Left ventricle myocardium inferior (tissue), 1 donor: Measurements from ENCODE around the gene SERPINB6. TPM values are rescaled to one million over a fixed set of nuclear protein-coding genes. Genes with fewer than 3 reads are reported as not detected.

Experiments
- DNase-seq: peaks from one replicate; pipeline ENCODE4 v3.0.0-alpha.2; 2020
- H3K27ac ChIP-seq: fragments of 200-600 bp; replicated peaks from 2 replicates; pipeline ENCODE4 v1.8.0; 2021
- H3K27me3 ChIP-seq: fragments of 200-600 bp; 2 replicates; pipeline ENCODE4 v1.8.0; 2021; ENCODE audit warnings: low read depth
- H3K36me3 ChIP-seq: fragments of 200-600 bp; 2 replicates; pipeline ENCODE4 v1.8.0; 2021
- H3K4me1 ChIP-seq: fragments of 200-600 bp; 2 replicates; pipeline ENCODE4 v1.8.0; 2021
- H3K4me3 ChIP-seq: fragments of 200-600 bp; 2 replicates; pipeline ENCODE4 v1.8.0; 2021; ENCODE audit warnings: mild to moderate bottlenecking, moderate library complexity
- H3K9me3 ChIP-seq: fragments of 200-600 bp; replicated peaks from 2 replicates; pipeline ENCODE4 v1.8.0; 2021
- CTCF ChIP-seq: fragments of 200-600 bp; IDR thresholded peaks from 2 replicates; pipeline ENCODE4 v1.8.0; 2021; ENCODE audit warnings: antibody characterized with exemption, mild to moderate bottlenecking, borderline replicate concordance
- intact Hi-C: fragments of 100-400 bp; cut with micrococcal nuclease; formaldehyde crosslinking; loops from one replicate; pipeline ENCODE4 v1.11.0; 2022
- total RNA-seq: library from RNA; stranded (reverse); fragmentation: NEBNext Ultra II Directional; extraction: Animal tissue kit (Norgen Biotek cat#: 25700); gene quantifications from one replicate; pipeline ENCODE4 v1.2.1, GENCODE V29; 2021
- donor health status: DM: no; HTN: yes; CAD: no; lungs with severe emphysema.

The SERPINB6 gene
- total RNA-seq, 1 donor from 2014 or later, result 233 TPM

- H3K4me1 ChIP-seq, result peaks cover 10% of the 10 kb centered on the region
- intact Hi-C loops, result no loop called here
- H3K9me3 ChIP-seq, result no peaks in the 10 kb centered on the region
- DNase-seq, result no peak
- H3K36me3 ChIP-seq, result no peaks in the 10 kb centered on the region
- TF ChIP-seq CTCF, result no peak
- H3K27ac ChIP-seq, result no peak overlapping the region
- H3K27me3 ChIP-seq, result no peaks in the 10 kb centered on the region
- no peak overlapping the region for H3K4me3 ChIP-seq
Measured at GRCh38 chr6:2921520-2922115, 49.7 kb downstream of the SERPINB6 start.

DNA sequence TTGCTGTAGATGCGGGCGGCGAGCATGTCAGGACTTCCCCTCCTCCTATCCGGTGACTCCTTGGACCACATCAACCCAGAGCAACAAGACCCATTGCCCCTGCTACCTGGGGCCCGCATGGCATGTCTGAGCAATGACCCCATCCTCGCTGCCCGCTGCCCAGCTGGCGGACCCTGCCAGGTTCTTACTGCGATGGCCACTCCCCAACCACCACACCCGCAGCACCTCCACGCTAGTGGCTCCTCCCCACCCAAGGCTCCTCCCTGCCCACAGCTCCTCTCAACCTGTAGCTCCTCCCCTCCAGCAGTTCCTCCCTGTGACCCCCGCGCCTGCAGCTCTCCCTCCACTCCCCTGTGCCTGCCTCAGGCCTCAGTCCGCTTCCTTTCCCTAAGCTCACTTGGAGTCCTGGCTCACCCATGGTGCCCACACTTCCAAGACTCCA is 50.7 kb downstream of the SERPINB6 start:
- no peak for TF ChIP-seq CTCF
- H3K36me3 ChIP-seq, result no peaks in the 10 kb centered on the region
- no peaks in the 10 kb centered on the region for H3K9me3 ChIP-seq
- H3K4me1 ChIP-seq, result peaks cover 10% of the 10 kb centered on the region
- no peak overlapping the region for H3K4me3 ChIP-seq
- no peaks in the 10 kb centered on the region for H3K27me3 ChIP-seq
- intact Hi-C loops, result no loop called here
- H3K27ac ChIP-seq, result no peak overlapping the region
- no peak for DNase-seq

GRCh38 chr6:2919886-2920285 is 51.5 kb downstream of the SERPINB6 start:
- Histone ChIP-seq H3K9me3 (no peaks in the 10 kb centered on the region), H3K4me3 (no peak overlapping the region), H3K36me3 (no peaks in the 10 kb centered on the region), H3K27me3 (no peaks in the 10 kb centered on the region), H3K4me1 (peaks cover 10% of the 10 kb centered on the region), H3K27ac (no peak overlapping the region)
- TF ChIP-seq CTCF, result no peak
- intact Hi-C loops, result no loop called here
- no peak for DNase-seq

DNA sequence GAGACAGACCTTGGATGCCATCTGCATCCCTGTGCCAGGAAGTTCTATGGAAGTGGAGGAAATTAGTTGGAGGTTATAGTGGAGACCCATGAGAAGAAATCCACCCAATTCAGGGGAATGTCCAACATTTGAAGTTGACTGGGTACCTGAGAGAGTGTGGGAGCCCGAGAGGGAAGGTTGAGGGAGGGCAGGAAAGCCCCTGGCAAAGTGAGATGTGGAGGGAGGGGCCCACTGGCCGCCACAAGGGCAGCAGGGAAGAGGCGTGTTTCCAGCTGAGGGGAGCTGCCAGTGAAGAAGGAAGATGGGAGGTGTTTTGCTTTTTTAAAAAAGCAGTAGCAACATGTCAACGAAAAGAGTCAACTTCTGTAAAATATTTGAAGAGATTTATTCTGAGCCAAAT is 52.0 kb downstream of the SERPINB6 start:
- TF ChIP-seq CTCF, result no peak
- H3K27me3 ChIP-seq, result no peaks in the 10 kb centered on the region
- H3K27ac ChIP-seq, result no peak overlapping the region
- DNase-seq, result no peak
- peaks cover 10% of the 10 kb centered on the region for H3K4me1 ChIP-seq
- intact Hi-C loops, result no loop called here
- H3K4me3 ChIP-seq, result no peak overlapping the region
- H3K36me3 ChIP-seq, result no peaks in the 10 kb centered on the region
- H3K9me3 ChIP-seq, result no peaks in the 10 kb centered on the region

DNA sequence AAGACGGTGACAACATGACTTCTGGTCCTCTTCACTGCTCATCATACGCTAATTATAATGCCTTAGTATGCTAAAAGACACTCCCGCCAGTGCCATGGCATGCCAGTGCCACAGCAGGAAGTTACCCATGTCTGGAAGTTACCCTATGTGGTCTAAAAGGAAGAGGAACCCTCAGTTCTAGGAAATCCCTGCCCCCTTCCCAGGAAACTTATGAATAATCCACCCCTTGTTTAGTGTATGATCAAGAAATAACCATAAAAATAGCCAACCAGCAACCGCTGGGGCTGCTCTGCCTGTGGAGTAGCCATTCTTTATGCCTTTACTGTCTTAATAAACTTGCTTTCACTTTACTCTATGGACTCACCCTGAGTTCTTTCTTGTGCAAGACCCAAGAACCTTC is 52.4 kb downstream of the SERPINB6 start:
- H3K27me3 ChIP-seq, result no peaks in the 10 kb centered on the region

More for the DNA sequence above, 52.4 kb downstream of the SERPINB6 start:
- H3K4me1 ChIP-seq, result peaks cover 10% of the 10 kb centered on the region
- no peak overlapping the region for H3K27ac ChIP-seq
- H3K9me3 ChIP-seq, result no peaks in the 10 kb centered on the region
- no peaks in the 10 kb centered on the region for H3K36me3 ChIP-seq
- no peak for TF ChIP-seq CTCF
- no peak for DNase-seq
- intact Hi-C loops, result no loop called here
- H3K4me3 ChIP-seq, result no peak overlapping the region
